Lung (tissue), 12 donors: ENCODE results near the gene PPIG. TPM values are rescaled to one million over a fixed set of nuclear protein-coding genes. Genes with fewer than 3 reads are reported as not detected.
"Not testable (repeated sequence)": the region's sequence is repeated elsewhere in the genome, so short reads cannot be mapped to it uniquely, and the experiment has no call there.

Source experiments
- ATAC-seq: fragments of 200-7000 bp; cut with Tn5 transposase; one replicate; pipeline ENCODE4 v1.9.1; 2020; ENCODE audit warnings: moderate number of reproducible peaks; ENCODE audit not compliant: insufficient read depth, low FRiP score
- DNase-seq, 3 donors: peaks; one replicate each; pipeline ENCODE4 v3.0.0-alpha.2; 2013 to 2017
- H3K27ac ChIP-seq, 2 donors: one replicate each; pipeline ENCODE4 v1.5.1; 2013; ENCODE audit warnings: mild to moderate bottlenecking in 2 of 2, moderate library complexity in 2 of 2, control low read depth in 1 of 2, inconsistent platforms in 1 of 2, low read depth in 1 of 2, low read length in 1 of 2
- H3K27me3 ChIP-seq, 3 donors: one replicate each; pipeline ENCODE4 v1.5.1; 2013; ENCODE audit warnings: low read length in 2 of 3; ENCODE audit not compliant: control insufficient read depth in 3 of 3, insufficient read depth in 3 of 3
- H3K36me3 ChIP-seq, 4 donors: one replicate each; pipeline ENCODE4 v1.5.1; 2013; ENCODE audit warnings: low read length in 4 of 4, mild to moderate bottlenecking in 1 of 4, moderate library complexity in 1 of 4; ENCODE audit not compliant: control insufficient read depth in 4 of 4, insufficient read depth in 4 of 4
- H3K4me1 ChIP-seq, 5 donors: one replicate each; pipeline ENCODE4 v1.5.1; 2013; ENCODE audit warnings: low read length in 5 of 5, mild to moderate bottlenecking in 2 of 5, moderate library complexity in 1 of 5; ENCODE audit not compliant: control insufficient read depth in 5 of 5, insufficient read depth in 5 of 5
- H3K4me3 ChIP-seq: one replicate; pipeline ENCODE4 v1.5.1; 2013; ENCODE audit warnings: mild to moderate bottlenecking, control low read depth, moderate library complexity
- H3K9ac ChIP-seq, 2 donors: one replicate each; pipeline ENCODE4 v1.5.1; 2013; ENCODE audit warnings: low read length in 2 of 2, control low read depth in 1 of 2; ENCODE audit not compliant: insufficient read depth in 1 of 2
- H3K9me3 ChIP-seq, 4 donors: one replicate each; pipeline ENCODE4 v1.5.1; 2013; ENCODE audit warnings: low read length in 3 of 4, mild to moderate bottlenecking in 1 of 4, moderate library complexity in 1 of 4; ENCODE audit not compliant: control insufficient read depth in 4 of 4, insufficient read depth in 3 of 4
- WGBS, 2 donors: extraction: QIAGEN DNeasy Blood & Tissue Kit; methylation state at CpG; one replicate each; pipeline ENCODE4 v1.1.7; 2013; 5-methylcytosine and 5-hydroxymethylcytosine counted together
- polyA plus RNA-seq, 2 donors: library from polyadenylated mRNA; stranded (reverse); fragments of 200-250 nt; gene quantifications; one replicate each; pipeline ENCODE4 v1.2.1, GENCODE V29; 2013
- total RNA-seq, 2 donors: library from RNA; depleted of rRNA in 1 of 2; stranded (reverse); fragments of >200 nt in 1 of 2; gene quantifications; one replicate each; pipeline ENCODE4 v1.2.1, GENCODE V29; 2014 to 2021
- TF ChIP-seq, protein P1 (sequence below): IDR thresholded peaks from 2 replicates; pipeline ENCODE4 v1.5.1; 2012; ENCODE audit warnings: mild to moderate bottlenecking; ENCODE audit errors: control extremely low read depth, extremely low read depth
- donor health status: control.
- donor health status: control.
- donor health status: Bipolar disorder and iron deficiency.
- donor health status: healthy.
- donor health status: DM: yes; HTN: yes; CAD: no.

Gene PPIG
- total and polyA plus RNA-seq, 4 donors: 26.2 to 56.1 (median 48.2) TPM

DNA sequence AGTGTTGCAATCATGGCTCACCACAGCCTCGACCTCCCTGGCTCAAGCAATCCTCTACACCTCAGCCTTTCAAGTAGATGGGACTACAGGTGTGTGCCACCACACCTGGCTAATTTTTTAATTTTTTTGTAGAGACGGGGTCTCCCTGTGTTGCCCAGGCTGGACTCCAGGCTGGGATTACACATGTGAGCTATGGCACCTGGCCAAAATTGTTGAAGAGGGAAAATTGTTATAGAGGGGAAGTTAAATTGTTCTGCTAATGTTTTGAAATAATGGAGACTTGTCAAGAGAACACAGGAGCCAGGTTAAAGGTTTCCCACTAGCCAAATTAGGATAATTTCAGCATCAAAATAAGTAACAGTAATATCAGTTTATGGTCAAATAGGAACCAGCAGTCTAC is 25.1 kb downstream of the PPIG start:
- no peaks in the 10 kb centered on the region for H3K9me3 ChIP-seq
- no peak overlapping the region for H3K9ac ChIP-seq
- no peak overlapping the region for H3K4me3 ChIP-seq
- H3K4me1 ChIP-seq: no peaks in the 10 kb centered on the region
- no peak for DNase-seq
- 60 to 92% methylated on average over 2 of the region's 2 CpGs for WGBS, 2 donors
- peaks cover 16 to 37% (median 29%) of the 10 kb centered on the region in 4 donors for H3K36me3 ChIP-seq
- TF ChIP-seq, protein P1, sequence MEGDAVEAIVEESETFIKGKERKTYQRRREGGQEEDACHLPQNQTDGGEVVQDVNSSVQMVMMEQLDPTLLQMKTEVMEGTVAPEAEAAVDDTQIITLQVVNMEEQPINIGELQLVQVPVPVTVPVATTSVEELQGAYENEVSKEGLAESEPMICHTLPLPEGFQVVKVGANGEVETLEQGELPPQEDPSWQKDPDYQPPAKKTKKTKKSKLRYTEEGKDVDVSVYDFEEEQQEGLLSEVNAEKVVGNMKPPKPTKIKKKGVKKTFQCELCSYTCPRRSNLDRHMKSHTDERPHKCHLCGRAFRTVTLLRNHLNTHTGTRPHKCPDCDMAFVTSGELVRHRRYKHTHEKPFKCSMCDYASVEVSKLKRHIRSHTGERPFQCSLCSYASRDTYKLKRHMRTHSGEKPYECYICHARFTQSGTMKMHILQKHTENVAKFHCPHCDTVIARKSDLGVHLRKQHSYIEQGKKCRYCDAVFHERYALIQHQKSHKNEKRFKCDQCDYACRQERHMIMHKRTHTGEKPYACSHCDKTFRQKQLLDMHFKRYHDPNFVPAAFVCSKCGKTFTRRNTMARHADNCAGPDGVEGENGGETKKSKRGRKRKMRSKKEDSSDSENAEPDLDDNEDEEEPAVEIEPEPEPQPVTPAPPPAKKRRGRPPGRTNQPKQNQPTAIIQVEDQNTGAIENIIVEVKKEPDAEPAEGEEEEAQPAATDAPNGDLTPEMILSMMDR: no peak
- no peak for ATAC-seq
- no peaks in the 10 kb centered on the region for H3K27me3 ChIP-seq
- no peak overlapping the region for H3K27ac ChIP-seq

DNA sequence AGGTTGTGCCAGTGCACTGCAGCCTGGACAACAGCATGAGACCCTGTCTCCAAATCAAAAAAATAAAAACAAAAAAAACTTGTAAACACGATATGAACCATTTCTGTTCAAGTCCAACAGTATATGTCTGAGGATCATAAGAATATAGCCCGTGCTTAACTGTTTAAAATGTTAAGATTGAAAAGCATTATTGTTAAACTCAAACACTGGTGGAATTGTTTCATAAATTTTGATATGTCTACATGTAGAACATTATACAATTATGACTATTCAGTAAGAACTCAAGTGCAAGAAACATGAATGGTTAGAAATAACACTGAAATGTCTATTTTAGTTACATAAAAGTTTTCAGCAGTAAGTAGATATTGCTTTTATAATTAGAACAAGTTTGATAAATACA is 29.7 kb downstream of the PPIG start:
- no peaks in the 10 kb centered on the region for H3K27me3 ChIP-seq
- H3K27ac ChIP-seq: no peak overlapping the region
- no peak overlapping the region for H3K4me3 ChIP-seq
- ATAC-seq (no peak), DNase-seq (no peak)
- peaks cover 0 to 2% (median 0%) of the 10 kb centered on the region in 4 donors for H3K9me3 ChIP-seq
- no peaks in the 10 kb centered on the region for H3K4me1 ChIP-seq
- peaks cover 10 to 45% (median 35%) of the 10 kb centered on the region in 4 donors for H3K36me3 ChIP-seq
- WGBS, 2 donors: 91 to 95% methylated on average over 2 of the region's 2 CpGs
- TF ChIP-seq, protein P1: no peak
- no peak overlapping the region for H3K9ac ChIP-seq

DNA sequence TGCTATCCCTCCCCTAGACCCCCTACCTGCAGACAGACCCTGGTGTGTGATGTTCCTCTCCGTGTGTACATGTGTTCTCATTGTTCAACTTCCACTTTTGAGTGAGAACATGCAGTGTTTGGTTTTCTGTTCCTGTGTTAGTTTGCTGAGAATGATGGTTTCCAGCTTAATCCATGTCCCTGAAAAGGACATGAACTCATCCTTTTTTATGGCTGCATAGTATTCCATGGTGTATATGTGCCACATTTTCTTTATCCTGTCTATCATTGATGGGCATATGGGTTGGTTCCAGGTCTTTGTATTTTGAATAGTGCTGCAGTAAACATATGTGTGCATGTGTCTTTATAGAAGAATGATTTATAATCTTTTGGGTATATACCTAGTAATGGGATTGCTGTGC is 31.8 kb downstream of the PPIG start:
- H3K4me1 ChIP-seq, H3K27ac ChIP-seq, H3K9me3 ChIP-seq, DNase-seq, ATAC-seq, H3K27me3 ChIP-seq, H3K4me3 ChIP-seq, H3K9ac ChIP-seq: not testable (repeated sequence)
- 96 to 97% methylated on average over 1 of the region's 1 CpG for WGBS, 2 donors
- H3K36me3 ChIP-seq: peaks cover 6 to 34% (median 28%) of the 10 kb centered on the region in 4 donors

DNA sequence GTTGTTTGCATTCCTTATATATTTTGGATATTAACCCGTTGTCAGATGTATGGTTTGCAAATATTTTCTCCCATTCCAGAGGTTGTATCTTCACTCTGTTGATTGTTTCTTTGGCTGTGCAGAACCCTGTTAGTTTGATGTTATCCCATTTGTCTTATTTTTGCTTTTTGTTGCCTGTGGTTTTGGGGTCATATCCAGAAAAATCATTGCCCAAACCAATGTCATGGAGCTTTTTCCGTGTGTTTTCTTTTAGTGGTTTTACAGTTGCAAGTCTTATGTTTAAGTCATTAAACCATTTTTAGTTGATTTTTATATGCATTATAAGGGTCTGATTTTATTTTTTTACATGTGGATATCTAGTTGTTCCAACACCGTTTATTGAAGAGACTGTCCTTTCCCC is 35.8 kb downstream of the PPIG start:
- ATAC-seq: no peak

More for the DNA sequence above, 35.8 kb downstream of the PPIG start:
- Histone ChIP-seq H3K36me3 (peaks cover 3 to 23% (median 15%) of the 10 kb centered on the region in 4 donors), H3K4me3 (no peak overlapping the region), H3K9ac (no peak overlapping the region), H3K9me3 (peaks cover 0 to 2% (median 0%) of the 10 kb centered on the region in 4 donors), H3K27ac (no peak overlapping the region), H3K4me1 (no peaks in the 10 kb centered on the region), H3K27me3 (no peaks in the 10 kb centered on the region)
- TF ChIP-seq, protein P1: no peak
- WGBS, 2 donors: 57 to 59% methylated on average over 3 of the region's 3 CpGs
- DNase-seq: no peak
